Measurements from ENCODE around the gene ITPR1.

- TF ChIP-seq YY1 (IDR thresholded peaks at IDR 0.05; ENCODE audit: insufficient read depth, insufficient read length) (no peak), ZNF274 (IDR thresholded peaks at IDR 0.05; ENCODE audit: low read depth, low read length) (no peak), SUZ12 (IDR thresholded peaks at IDR 0.05; ENCODE audit: extremely low read depth, insufficient read depth, insufficient read length) (no peak)
These were observed 275.4 kb downstream of the ITPR1 start for GRCh38 chr3:4768521-4768920.
